HEK293 (cell line): ENCODE data around the gene ASTN2.

ENCODE experiments used
- CTCF ChIA-PET: fragments of 350-600 bp; formaldehyde crosslinking; extraction: SDS; loops from one replicate; lab custom pipeline; 2021; ENCODE audit warnings: antibody characterized with exemption; lab: Yijun Ruan, JAX
- POLR2A ChIA-PET: fragments of 300-600 bp; formaldehyde crosslinking; extraction: SDS; loops from one replicate; lab custom pipeline; 2020; ENCODE audit warnings: antibody characterized with exemption, inconsistent platforms; lab: Yijun Ruan, JAX
- H3K27ac ChIP-seq: fragments of 200-500 bp; sonication (Bioruptor generic); 2 replicates; pipeline ENCODE4 v1.5.1; 2014; ENCODE audit warnings: low read depth, low read length, control low read depth, inconsistent platforms; ENCODE audit errors: extremely low read depth
- H3K36me3 ChIP-seq, 2 experiments: fragments of 200-500 bp in 1 of 2; sonication (Bioruptor generic) in 1 of 2; 1 replicate in 1 of 2; 2 replicates in 1 of 2; pipeline ENCODE4 v1.5.1; 2014 to 2017; ENCODE audit warnings: inconsistent platforms in 2 of 2, low read length in 2 of 2; ENCODE audit not compliant: control insufficient read depth in 2 of 2, insufficient read depth in 1 of 2
- H3K4me1 ChIP-seq: fragments of 200-500 bp; sonication (Bioruptor generic); 2 replicates; pipeline ENCODE4 v1.5.1; 2014; ENCODE audit warnings: mild to moderate bottlenecking, low read length, inconsistent platforms; ENCODE audit not compliant: control insufficient read depth, insufficient read depth
- H3K4me3 ChIP-seq: 2 replicates; pipeline ENCODE4 v1.5.1; 2011; ENCODE audit warnings: low read depth, mild to moderate bottlenecking, control low read depth, low read length, moderate library complexity
- H3K9me3 ChIP-seq: fragments of 200-500 bp; sonication (Bioruptor generic); 2 replicates; pipeline ENCODE4 v1.5.1; 2014; ENCODE audit warnings: low read depth, low read length, inconsistent platforms; ENCODE audit not compliant: control insufficient read depth, insufficient read depth
- GLI2 ChIP-seq: fragments of 450-650 bp; formaldehyde crosslinking; IDR thresholded peaks from 2 replicates; pipeline ENCODE4; 2017; ENCODE audit warnings: missing biosample characterization, missing genetic modification characterization, low read depth, borderline replicate concordance
- KLF8 ChIP-seq: fragments of 450-650 bp; formaldehyde crosslinking; IDR thresholded peaks from 2 replicates; pipeline ENCODE4 v1.5.1; 2016; ENCODE audit warnings: missing biosample characterization, missing genetic modification characterization
- MYNN ChIP-seq: fragments of 450-650 bp; formaldehyde crosslinking; IDR thresholded peaks from 2 replicates; pipeline ENCODE4 v1.5.1; 2016; ENCODE audit warnings: missing biosample characterization, missing genetic modification characterization, borderline replicate concordance
- ZFHX2 ChIP-seq: fragments of 450-650 bp; formaldehyde crosslinking; conservative IDR thresholded peaks from 2 replicates; pipeline ENCODE4 v1.5.1; 2016; ENCODE audit warnings: missing biosample characterization, missing genetic modification characterization
- ZFP69B ChIP-seq: fragments of 450-650 bp; formaldehyde crosslinking; IDR thresholded peaks from 2 replicates; pipeline ENCODE4 v1.5.1; 2016; ENCODE audit warnings: missing biosample characterization, missing genetic modification characterization
- ZNF10 ChIP-seq: fragments of 450-650 bp; formaldehyde crosslinking; IDR thresholded peaks from 2 replicates; pipeline ENCODE4 v1.5.1; 2017; ENCODE audit warnings: missing biosample characterization, missing genetic modification characterization
- ZNF138 ChIP-seq: fragments of 450-650 bp; formaldehyde crosslinking; IDR thresholded peaks from 2 replicates; pipeline ENCODE4 v1.5.1; 2016; ENCODE audit warnings: missing biosample characterization, missing genetic modification characterization, borderline replicate concordance
- ZNF202 ChIP-seq: fragments of 450-650 bp; formaldehyde crosslinking; IDR thresholded peaks from 2 replicates; pipeline ENCODE4 v1.5.1; 2016; ENCODE audit warnings: missing biosample characterization, missing genetic modification characterization, borderline replicate concordance
- ZNF221 ChIP-seq: fragments of 450-650 bp; formaldehyde crosslinking; IDR thresholded peaks from 2 replicates; pipeline ENCODE4 v1.5.1; 2017; ENCODE audit warnings: missing biosample characterization, missing genetic modification characterization, borderline replicate concordance
- ZNF311 ChIP-seq: fragments of 450-650 bp; formaldehyde crosslinking; IDR thresholded peaks from 2 replicates; pipeline ENCODE4 v1.5.1; 2017; ENCODE audit warnings: missing biosample characterization, missing genetic modification characterization, borderline replicate concordance
- ZNF404 ChIP-seq: fragments of 450-650 bp; formaldehyde crosslinking; IDR thresholded peaks from 2 replicates; pipeline ENCODE4 v1.5.1; 2017; ENCODE audit warnings: missing biosample characterization, missing genetic modification characterization
- ZNF529 ChIP-seq: fragments of 450-650 bp; formaldehyde crosslinking; IDR thresholded peaks from 2 replicates; pipeline ENCODE4 v1.5.1; 2017; ENCODE audit warnings: missing genetic modification characterization, missing biosample characterization; ENCODE audit not compliant: insufficient replicate concordance
- ZNF629 ChIP-seq: fragments of 450-650 bp; formaldehyde crosslinking; IDR thresholded peaks from 2 replicates; pipeline ENCODE4 v1.5.1; 2017; ENCODE audit warnings: missing biosample characterization, missing genetic modification characterization
- ZSCAN23 ChIP-seq: fragments of 450-650 bp; formaldehyde crosslinking; IDR thresholded peaks from 2 replicates; pipeline ENCODE4 v1.5.1; 2016; ENCODE audit warnings: missing biosample characterization, missing genetic modification characterization
- ZXDB ChIP-seq: fragments of 450-650 bp; formaldehyde crosslinking; IDR thresholded peaks from 2 replicates; pipeline ENCODE4 v1.5.1; 2016; ENCODE audit warnings: missing biosample characterization, missing genetic modification characterization
- TF ChIP-seq, protein P1 (sequence below): fragments of 450-650 bp; formaldehyde crosslinking; IDR thresholded peaks from 2 replicates; pipeline ENCODE4; 2016; ENCODE audit warnings: missing biosample characterization, missing genetic modification characterization
- TF ChIP-seq, protein P2 (sequence below): fragments of 450-650 bp; formaldehyde crosslinking; IDR thresholded peaks from 2 replicates; pipeline ENCODE4 v1.5.1; 2016; ENCODE audit warnings: missing biosample characterization, missing genetic modification characterization
- TF ChIP-seq, protein P3 (sequence below): fragments of 450-650 bp; formaldehyde crosslinking; IDR thresholded peaks from 2 replicates; pipeline ENCODE4 v1.5.1; 2016; ENCODE audit warnings: missing biosample characterization, missing genetic modification characterization
- TF ChIP-seq, protein P4 (sequence below): fragments of 450-650 bp; formaldehyde crosslinking; IDR thresholded peaks from 2 replicates; pipeline ENCODE4 v1.5.1; 2016; ENCODE audit warnings: missing biosample characterization, missing genetic modification characterization
- TF ChIP-seq, protein P5 (sequence below): fragments of 450-650 bp; IDR thresholded peaks from 2 replicates; pipeline ENCODE4 v1.5.1; 2018; ENCODE audit warnings: missing biosample characterization, mild to moderate bottlenecking, missing genetic modification characterization
- TF ChIP-seq, protein P6 (sequence below): sonication (generic); formaldehyde crosslinking; IDR thresholded peaks from 2 replicates; pipeline ENCODE4 v1.8.1; 2022; ENCODE audit warnings: mild to moderate bottlenecking, moderate library complexity, missing genetic modification reagents

ASTN2 gene

DNA sequence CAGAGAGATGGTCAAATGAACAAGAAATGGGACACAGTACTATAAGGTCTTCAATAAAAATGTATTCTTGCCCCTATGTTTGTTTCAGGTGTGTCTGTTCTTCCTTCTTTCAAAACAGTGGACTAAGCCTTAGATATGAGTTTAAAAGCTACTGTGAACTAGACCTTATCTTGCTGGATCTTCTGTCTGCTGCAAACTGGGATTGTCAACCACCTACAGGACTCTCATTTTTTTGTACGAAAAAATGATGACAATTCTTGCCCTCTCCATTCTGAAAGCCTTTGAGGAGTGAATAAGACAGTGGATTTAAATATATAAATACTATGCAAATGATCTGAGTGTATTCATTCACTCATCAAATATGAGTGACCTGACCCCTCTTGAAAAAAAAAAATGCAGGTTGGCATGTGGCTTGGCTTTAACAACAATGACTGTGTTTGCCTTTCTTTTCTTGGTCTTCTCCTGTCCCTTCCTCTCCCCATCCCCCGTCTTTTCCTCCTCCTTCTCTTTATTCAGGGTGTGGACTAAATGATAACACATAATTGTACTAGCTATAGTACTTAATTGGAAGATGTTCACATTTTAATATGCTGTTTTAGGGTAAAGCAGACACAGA lies 963.2 kb downstream of the ASTN2 start:
- POLR2A ChIA-PET = no interaction called here
- TF ChIP-seq ZFP69B (no peak), ZSCAN23 (tag by site-specific recombination) (no peak)
- TF ChIP-seq, protein P1, sequence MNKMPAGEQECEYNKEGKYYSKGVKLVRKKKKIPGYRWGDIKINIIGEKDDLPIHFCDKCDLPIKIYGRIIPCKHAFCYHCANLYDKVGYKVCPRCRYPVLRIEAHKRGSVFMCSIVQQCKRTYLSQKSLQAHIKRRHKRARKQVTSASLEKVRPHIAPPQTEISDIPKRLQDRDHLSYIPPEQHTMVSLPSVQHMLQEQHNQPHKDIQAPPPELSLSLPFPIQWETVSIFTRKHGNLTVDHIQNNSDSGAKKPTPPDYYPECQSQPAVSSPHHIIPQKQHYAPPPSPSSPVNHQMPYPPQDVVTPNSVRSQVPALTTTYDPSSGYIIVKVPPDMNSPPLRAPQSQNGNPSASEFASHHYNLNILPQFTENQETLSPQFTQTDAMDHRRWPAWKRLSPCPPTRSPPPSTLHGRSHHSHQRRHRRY (tag by site-specific recombination) = no peak
- TF ChIP-seq, all 188 proteins: peak for 0
- Histone ChIP-seq H3K4me3 (no peak overlapping the region), H3K4me1 (no peaks in the 10 kb centered on the region), H3K36me3 (no peaks in the 10 kb centered on the region), H3K27ac (no peak overlapping the region), H3K9me3 (no peaks in the 10 kb centered on the region)
- CTCF ChIA-PET = interaction anchor here (0.5 to 0.6 kb wide), 2 partner anchors 58 to 1965 kb away, joined by 3 read pairs; no protein-coding TSS in a partner anchor

DNA sequence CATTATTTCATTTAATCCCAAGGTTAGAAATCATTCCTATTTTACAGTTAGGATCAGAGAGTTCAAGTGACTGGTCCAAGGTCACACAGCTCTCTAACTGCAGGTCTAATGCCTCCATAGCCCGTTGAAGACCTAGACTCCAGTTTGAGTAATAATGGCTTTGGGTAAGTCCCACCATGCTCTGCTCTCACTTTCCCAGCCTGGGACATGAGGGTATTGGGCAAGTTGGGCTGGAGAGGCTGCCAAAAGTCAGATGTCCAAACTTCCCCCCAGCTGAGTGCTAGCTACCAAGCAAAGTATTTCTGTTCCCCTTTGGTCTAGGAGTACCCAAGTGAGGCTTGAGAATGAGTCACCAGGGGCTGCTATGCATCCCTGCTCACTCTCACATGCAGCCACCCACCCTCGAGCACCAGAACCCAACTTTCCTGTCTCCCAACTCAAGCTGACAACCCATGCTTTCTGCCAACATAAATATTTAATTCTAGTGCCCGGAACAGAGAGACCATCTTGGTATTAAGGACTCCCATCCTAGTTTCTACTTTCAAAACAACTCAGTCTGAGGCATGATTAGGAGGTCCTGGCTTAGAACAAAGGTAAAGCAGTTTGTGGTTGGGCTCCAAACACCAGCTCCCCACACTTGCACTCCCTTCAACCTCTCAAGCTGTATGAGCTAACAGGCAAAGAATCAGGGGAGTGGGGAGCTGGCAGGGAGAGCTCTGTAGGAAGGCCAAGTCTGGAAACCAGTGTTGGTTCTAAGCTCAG lies 964.3 kb downstream of the ASTN2 start:
- no peak overlapping the region for H3K27ac ChIP-seq

DNA sequence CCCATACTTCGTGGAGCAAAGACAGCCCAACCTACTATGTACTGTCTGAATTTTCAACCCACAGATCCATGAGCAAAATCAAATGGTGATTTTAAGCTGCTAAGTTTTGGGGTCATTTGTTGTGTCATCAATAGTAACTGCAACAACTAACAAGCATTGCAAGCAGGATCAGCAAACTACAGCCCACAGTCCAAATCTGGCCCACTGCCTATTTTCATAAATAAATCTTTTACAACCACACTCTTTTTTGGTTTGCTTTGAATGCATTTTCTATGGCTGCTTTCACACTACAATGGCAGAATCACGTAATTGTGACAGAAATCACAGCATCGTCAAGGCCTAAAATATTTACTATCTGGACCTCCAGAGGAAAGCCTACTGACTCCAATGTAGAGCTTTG lies 964.9 kb downstream of the ASTN2 start:
- H3K4me3 ChIP-seq = no peak overlapping the region
- no peak overlapping the region for H3K27ac ChIP-seq
- H3K9me3 ChIP-seq = no peaks in the 10 kb centered on the region
- H3K4me1 ChIP-seq = no peaks in the 10 kb centered on the region
- no peaks in the 10 kb centered on the region for H3K36me3 ChIP-seq
- ChIA-PET POLR2A (no interaction called here), CTCF (no interaction called here)
- TF ChIP-seq, protein P2, sequence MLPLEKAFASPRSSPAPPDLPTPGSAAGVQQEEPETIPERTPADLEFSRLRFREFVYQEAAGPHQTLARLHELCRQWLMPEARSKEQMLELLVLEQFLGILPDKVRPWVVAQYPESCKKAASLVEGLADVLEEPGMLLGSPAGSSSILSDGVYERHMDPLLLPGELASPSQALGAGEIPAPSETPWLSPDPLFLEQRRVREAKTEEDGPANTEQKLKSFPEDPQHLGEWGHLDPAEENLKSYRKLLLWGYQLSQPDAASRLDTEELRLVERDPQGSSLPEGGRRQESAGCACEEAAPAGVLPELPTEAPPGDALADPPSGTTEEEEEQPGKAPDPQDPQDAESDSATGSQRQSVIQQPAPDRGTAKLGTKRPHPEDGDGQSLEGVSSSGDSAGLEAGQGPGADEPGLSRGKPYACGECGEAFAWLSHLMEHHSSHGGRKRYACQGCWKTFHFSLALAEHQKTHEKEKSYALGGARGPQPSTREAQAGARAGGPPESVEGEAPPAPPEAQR (tag by site-specific recombination) = no peak
- TF ChIP-seq ZNF202 (tag by site-specific recombination) (no peak), ZNF629 (tag by site-specific recombination) (no peak), KLF8 (tag by site-specific recombination) (no peak), ZNF529 (tag by site-specific recombination) (no peak), ZSCAN23 (tag by site-specific recombination) (no peak), ZNF10 (tag by site-specific recombination) (no peak), MYNN (tag by site-specific recombination) (no peak)
- TF ChIP-seq, protein P3, sequence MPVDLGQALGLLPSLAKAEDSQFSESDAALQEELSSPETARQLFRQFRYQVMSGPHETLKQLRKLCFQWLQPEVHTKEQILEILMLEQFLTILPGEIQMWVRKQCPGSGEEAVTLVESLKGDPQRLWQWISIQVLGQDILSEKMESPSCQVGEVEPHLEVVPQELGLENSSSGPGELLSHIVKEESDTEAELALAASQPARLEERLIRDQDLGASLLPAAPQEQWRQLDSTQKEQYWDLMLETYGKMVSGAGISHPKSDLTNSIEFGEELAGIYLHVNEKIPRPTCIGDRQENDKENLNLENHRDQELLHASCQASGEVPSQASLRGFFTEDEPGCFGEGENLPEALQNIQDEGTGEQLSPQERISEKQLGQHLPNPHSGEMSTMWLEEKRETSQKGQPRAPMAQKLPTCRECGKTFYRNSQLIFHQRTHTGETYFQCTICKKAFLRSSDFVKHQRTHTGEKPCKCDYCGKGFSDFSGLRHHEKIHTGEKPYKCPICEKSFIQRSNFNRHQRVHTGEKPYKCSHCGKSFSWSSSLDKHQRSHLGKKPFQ (tag by site-specific recombination) = no peak
- TF ChIP-seq, protein P4, sequence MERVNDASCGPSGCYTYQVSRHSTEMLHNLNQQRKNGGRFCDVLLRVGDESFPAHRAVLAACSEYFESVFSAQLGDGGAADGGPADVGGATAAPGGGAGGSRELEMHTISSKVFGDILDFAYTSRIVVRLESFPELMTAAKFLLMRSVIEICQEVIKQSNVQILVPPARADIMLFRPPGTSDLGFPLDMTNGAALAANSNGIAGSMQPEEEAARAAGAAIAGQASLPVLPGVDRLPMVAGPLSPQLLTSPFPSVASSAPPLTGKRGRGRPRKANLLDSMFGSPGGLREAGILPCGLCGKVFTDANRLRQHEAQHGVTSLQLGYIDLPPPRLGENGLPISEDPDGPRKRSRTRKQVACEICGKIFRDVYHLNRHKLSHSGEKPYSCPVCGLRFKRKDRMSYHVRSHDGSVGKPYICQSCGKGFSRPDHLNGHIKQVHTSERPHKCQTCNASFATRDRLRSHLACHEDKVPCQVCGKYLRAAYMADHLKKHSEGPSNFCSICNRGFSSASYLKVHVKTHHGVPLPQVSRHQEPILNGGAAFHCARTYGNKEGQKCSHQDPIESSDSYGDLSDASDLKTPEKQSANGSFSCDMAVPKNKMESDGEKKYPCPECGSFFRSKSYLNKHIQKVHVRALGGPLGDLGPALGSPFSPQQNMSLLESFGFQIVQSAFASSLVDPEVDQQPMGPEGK (tag by site-specific recombination) = no peak
- TF ChIP-seq, protein P5, sequence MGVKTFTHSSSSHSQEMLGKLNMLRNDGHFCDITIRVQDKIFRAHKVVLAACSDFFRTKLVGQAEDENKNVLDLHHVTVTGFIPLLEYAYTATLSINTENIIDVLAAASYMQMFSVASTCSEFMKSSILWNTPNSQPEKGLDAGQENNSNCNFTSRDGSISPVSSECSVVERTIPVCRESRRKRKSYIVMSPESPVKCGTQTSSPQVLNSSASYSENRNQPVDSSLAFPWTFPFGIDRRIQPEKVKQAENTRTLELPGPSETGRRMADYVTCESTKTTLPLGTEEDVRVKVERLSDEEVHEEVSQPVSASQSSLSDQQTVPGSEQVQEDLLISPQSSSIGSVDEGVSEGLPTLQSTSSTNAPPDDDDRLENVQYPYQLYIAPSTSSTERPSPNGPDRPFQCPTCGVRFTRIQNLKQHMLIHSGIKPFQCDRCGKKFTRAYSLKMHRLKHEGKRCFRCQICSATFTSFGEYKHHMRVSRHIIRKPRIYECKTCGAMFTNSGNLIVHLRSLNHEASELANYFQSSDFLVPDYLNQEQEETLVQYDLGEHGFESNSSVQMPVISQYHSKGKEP = no peak
- TF ChIP-seq, protein P6, sequence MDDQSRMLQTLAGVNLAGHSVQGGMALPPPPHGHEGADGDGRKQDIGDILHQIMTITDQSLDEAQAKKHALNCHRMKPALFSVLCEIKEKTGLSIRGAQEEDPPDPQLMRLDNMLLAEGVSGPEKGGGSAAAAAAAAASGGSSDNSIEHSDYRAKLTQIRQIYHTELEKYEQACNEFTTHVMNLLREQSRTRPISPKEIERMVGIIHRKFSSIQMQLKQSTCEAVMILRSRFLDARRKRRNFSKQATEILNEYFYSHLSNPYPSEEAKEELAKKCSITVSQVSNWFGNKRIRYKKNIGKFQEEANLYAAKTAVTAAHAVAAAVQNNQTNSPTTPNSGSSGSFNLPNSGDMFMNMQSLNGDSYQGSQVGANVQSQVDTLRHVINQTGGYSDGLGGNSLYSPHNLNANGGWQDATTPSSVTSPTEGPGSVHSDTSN (CRISPR knock-in tag) = no peak

More for the DNA sequence above, 964.3 kb downstream of the ASTN2 start:
- CTCF ChIA-PET = interaction anchor here (0.6 kb wide), 1 partner anchor 1963 kb away, joined by 3 read pairs; no protein-coding TSS in a partner anchor
- POLR2A ChIA-PET = no interaction called here
- Histone ChIP-seq H3K4me3 (no peak overlapping the region), H3K36me3 (no peaks in the 10 kb centered on the region), H3K9me3 (no peaks in the 10 kb centered on the region), H3K4me1 (no peaks in the 10 kb centered on the region)
- no peak for TF ChIP-seq ZXDB (tag by site-specific recombination)
- TF ChIP-seq, protein P1 (tag by site-specific recombination) = no peak
- no peak for TF ChIP-seq ZNF221 (tag by site-specific recombination)
- TF ChIP-seq ZFHX2 (tag by site-specific recombination) = no peak
- no peak for TF ChIP-seq ZNF404 (tag by site-specific recombination)
- no peak for TF ChIP-seq GLI2 (tag by site-specific recombination)
- TF ChIP-seq ZNF311 (tag by site-specific recombination) = no peak
- TF ChIP-seq ZNF138 (tag by site-specific recombination) = no peak
